Astrocyte of the cerebellum (primary cell): ENCODE measurements around the gene ANKRD11.

Source experiments
- DNase-seq: peaks from one replicate; pipeline ENCODE4 v3.0.0-alpha.2; 2011; ENCODE audit warnings: low read depth
- H3K4me3 ChIP-seq: 2 replicates; pipeline ENCODE4 v1.5.1; 2011; ENCODE audit warnings: mild to moderate bottlenecking, low read depth, low read length, moderate library complexity
- in situ Hi-C: cut with HindIII; loops from 2 replicates; pipeline ENCODE4 v1.10.0; 2017; ENCODE audit warnings: low sequenced_read_pairs
- TF ChIP-seq, protein P1 (sequence below): IDR thresholded peaks from 2 replicates; pipeline ENCODE4 v1.5.1; 2012; ENCODE audit warnings: low read length, low read depth, moderate library complexity, mild to moderate bottlenecking; ENCODE audit errors: missing control alignments

ANKRD11 gene

DNA sequence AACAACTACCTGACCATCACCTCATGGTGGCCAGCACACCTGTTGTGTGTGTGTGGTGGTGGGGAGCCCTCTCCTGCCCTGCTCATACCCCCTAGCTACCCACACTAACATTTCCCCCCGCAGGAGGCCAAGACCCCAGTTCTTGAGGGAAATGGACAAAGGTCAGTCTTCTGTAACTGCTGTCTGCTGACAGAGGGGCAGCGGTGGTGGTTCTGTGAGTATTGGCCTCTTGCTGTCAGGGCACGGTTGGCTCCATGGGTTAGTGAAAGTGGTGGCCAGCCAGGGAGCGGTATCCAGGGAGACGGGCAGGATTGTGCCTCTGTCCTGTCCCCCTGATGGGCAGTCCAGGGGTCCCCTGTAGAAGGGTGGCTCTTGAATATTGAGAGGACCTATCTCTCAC is 246.7 kb downstream of the ANKRD11 start:
- no peak overlapping the region for H3K4me3 ChIP-seq
- in situ Hi-C loops: no loop called here
- DNase-seq: no peak
- TF ChIP-seq, protein P1, sequence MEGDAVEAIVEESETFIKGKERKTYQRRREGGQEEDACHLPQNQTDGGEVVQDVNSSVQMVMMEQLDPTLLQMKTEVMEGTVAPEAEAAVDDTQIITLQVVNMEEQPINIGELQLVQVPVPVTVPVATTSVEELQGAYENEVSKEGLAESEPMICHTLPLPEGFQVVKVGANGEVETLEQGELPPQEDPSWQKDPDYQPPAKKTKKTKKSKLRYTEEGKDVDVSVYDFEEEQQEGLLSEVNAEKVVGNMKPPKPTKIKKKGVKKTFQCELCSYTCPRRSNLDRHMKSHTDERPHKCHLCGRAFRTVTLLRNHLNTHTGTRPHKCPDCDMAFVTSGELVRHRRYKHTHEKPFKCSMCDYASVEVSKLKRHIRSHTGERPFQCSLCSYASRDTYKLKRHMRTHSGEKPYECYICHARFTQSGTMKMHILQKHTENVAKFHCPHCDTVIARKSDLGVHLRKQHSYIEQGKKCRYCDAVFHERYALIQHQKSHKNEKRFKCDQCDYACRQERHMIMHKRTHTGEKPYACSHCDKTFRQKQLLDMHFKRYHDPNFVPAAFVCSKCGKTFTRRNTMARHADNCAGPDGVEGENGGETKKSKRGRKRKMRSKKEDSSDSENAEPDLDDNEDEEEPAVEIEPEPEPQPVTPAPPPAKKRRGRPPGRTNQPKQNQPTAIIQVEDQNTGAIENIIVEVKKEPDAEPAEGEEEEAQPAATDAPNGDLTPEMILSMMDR: no peak

DNA sequence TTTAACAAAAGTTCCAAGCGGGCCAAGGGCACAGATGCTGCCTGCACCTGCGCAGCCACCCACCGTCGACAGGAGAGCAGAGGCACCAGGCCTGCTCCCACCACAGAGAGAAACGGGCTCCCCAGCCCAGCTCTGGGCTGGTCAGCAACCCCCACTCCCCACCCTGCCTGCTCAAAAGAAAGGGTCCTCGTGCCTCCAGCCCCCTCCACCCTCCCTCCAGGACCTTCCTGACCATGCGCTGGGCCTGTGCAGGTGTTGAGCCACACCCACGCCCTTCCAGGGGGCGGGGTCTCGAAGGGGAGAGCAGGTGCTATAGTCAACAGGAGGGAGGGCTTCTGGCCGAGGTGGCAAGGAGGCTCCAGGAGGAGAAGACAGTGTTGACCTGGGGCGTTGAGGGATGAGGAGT is 247.6 kb downstream of the ANKRD11 start:
- in situ Hi-C loops: no loop called here
- DNase-seq: no peak
- no peak overlapping the region for H3K4me3 ChIP-seq
- TF ChIP-seq, protein P1: no peak

DNA sequence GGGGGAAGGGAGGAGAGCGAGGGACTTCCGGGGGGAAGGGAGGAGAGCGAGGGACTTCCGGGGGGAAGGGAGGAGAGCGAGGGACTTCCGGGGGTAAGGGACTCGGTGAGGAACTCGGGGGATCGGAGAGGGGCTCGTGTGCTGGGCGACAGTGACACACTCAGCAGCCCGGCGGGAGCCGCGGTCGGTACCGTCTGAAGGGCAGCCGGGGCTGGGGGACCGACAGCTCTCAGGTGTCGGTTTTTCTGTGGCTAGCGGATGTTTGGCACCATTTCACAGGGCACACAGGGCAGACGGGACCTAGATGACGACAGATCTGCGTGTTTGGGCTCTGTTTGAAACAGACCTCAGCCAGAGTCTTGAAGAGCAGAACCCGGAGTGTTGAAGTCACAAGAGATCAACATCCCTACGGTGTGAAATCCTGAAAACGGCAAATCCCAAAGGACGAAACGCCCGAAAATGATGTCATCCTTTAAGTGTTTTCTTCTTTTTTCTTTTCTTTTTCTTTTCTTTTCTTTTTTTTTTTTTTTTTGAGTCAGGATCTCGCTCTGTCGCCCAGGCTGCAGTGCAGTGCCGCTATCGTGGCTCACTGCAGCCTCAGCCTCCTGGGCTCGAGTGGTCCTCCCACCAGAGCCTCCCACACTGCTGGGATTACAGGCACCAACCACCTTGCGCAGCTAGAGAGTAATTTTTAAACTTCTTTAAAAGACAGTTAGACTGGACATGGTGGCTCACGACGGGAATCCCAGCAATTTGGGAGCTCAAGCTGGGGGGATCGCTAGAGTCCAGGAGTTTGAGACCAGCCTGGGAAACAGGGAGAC is 249.0 kb downstream of the ANKRD11 start:
- peak overlapping the region; percentile 88 for H3K4me3 ChIP-seq
- in situ Hi-C loops: no loop called here
- TF ChIP-seq, protein P1: no peak
- DNase-seq: peak; percentile 48

DNA sequence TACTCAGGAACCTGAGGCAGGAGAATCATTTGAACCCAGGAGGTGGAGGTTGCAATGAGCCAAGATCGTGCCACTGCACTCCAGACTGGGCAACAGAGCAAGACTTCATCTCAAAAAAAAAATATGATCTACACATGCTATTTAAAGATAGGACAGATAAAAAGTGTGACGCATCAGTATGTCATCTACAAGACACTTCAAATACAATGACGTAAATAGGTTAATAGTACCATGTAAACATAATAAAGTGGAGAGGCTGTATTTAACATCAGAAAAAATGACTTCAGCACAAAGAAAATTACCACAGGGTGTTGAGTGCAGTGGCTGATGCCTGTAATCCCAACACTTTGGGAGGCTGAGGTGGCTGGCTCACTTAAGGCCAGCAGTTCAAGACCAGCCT is 252.6 kb downstream of the ANKRD11 start:
- TF ChIP-seq, protein P1: no peak
- in situ Hi-C loops: no loop called here

DNA sequence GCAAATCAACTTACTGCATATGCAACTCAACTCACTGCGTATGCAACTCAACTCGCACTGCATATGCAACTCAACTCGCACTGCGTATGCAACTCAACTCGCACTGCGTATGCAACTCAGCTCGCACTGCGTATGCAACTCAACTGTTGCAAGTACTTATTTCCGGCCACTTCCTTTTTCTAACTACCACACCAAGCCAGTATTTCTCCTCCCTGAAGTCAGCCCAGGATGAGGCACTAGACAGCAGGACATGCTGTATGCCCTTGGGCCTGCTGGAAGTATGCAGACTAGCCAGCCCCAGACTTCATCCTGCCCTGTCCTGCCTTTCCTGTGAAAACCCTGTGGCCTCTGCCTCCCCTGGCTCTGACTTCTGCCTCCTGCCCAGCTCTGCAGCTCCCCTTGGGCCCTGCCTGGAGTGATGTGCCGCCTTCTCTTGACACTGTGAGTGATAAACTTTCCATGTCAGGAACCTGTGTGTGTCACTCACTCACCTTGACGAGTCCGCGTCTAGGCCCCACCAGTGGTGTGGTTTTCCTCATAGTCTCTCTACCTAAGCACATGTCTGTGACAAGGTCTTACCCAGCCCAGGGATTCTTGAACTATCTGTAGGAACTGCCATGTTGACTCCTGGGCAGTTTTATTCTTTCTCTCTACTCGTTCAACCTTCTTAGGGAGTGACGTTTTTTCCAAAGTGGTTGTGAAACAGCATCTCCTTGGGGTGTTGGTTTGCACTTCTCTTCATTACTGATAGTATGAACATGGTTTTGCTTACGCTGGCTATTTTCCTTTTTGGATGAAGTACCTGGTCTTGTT is 256.5 kb downstream of the ANKRD11 start:
- TF ChIP-seq, protein P1: no peak
- in situ Hi-C loops: no loop called here
- no peak overlapping the region for H3K4me3 ChIP-seq
- DNase-seq: no peak

More for the DNA sequence above, 252.6 kb downstream of the ANKRD11 start:
- no peak for DNase-seq
- no peak overlapping the region for H3K4me3 ChIP-seq

DNA sequence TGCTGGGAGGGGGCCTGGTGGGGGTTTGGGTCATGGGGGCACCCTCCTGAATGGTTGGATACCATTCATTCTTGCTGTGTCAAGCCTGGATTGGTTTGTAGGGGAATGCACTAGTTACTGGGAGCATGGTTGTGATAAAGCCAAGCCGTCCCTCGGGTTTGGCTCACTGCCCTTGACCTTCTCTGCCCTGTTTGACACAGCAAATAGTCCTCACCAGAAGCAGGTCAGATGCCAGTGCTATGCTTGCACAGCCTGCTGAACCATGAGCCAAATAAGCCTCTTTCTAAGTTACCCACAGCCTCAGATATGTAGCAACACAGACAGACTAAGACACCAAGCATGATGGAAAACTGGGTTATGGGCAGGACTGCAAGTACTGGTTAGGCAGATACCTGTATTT is 258.3 kb downstream of the ANKRD11 start:
- TF ChIP-seq, protein P1: no peak
- in situ Hi-C loops: no loop called here
- no peak for DNase-seq
- no peak overlapping the region for H3K4me3 ChIP-seq
